ENCODE data around the gene CTNNA2. TPM values are rescaled to one million over a fixed set of nuclear protein-coding genes. Genes with fewer than 3 reads are reported as not detected.

Gene CTNNA2
- total RNA-seq, 1 experiment from 2014 or later: not detected

GRCh38 chr2:79966882-79967281, 454.0 kb downstream of the CTNNA2 start:
- BruUV-seq (replicated peaks): no TSS peak
- H3F3A ChIP-seq (ENCODE audit: insufficient read depth, low read depth): no peaks in the 10 kb centered on the region
- H3K4me3 ChIP-seq: no peak overlapping the region
- ChIA-PET CTCF (no interaction called here), POLR2A (ENCODE audit: unreplicated experiment) (no interaction called here)
- H3K4me2 ChIP-seq: no peak overlapping the region
- no peaks in the 10 kb centered on the region for H3K4me1 ChIP-seq (replicated peaks; ENCODE audit: insufficient read depth)
- no peak for DNase-seq
- no peak overlapping the region for H3K27ac ChIP-seq
- no peaks in the 10 kb centered on the region for H3K9me2 ChIP-seq (ENCODE audit: insufficient read depth)
- H3K36me3 ChIP-seq (ENCODE audit: low read depth): no peaks in the 10 kb centered on the region
- no peaks in the 10 kb centered on the region for H4K20me1 ChIP-seq (ENCODE audit: insufficient read depth)
- H3K79me2 ChIP-seq (ENCODE audit: low read depth): no peaks in the 10 kb centered on the region
- intact Hi-C loops (cut with micrococcal nuclease; ENCODE audit: unreplicated experiment): no loop called here
- H2AFZ ChIP-seq: no peak overlapping the region
- H3K9me3 ChIP-seq (ENCODE audit: insufficient read depth, low read depth): no peaks in the 10 kb centered on the region
- no peak for TF ChIP-seq CTCF (conservative IDR thresholded peaks at IDR 0.05)
- no peak for TF ChIP-seq EZH2 (IDR thresholded peaks at IDR 0.05; ENCODE audit: low read depth)
- H3K27me3 ChIP-seq (ENCODE audit: insufficient read depth, low read depth): 0 out of 2 replicates have a peak, but pooled peaks cover 6% of the 10 kb centered on the region

GRCh38 chr2:79971807-79972206, 459.0 kb downstream of the CTNNA2 start:
- no TSS peak for BruUV-seq (replicated peaks)
- CTCF ChIA-PET: no interaction called here
- Histone ChIP-seq H3K79me2 (ENCODE audit: low read depth) (no peaks in the 10 kb centered on the region), H2AFZ (no peak overlapping the region), H4K20me1 (ENCODE audit: insufficient read depth) (no peaks in the 10 kb centered on the region), H3F3A (ENCODE audit: insufficient read depth, low read depth) (no peaks in the 10 kb centered on the region), H3K4me2 (no peak overlapping the region), H3K9me3 (ENCODE audit: insufficient read depth, low read depth) (no peaks in the 10 kb centered on the region), H3K27me3 (ENCODE audit: insufficient read depth, low read depth) (0 out of 2 replicates have a peak, but pooled peaks cover 6% of the 10 kb centered on the region), H3K36me3 (ENCODE audit: low read depth) (no peaks in the 10 kb centered on the region), H3K27ac (no peak overlapping the region), H3K4me3 (no peak overlapping the region), H3K9me2 (ENCODE audit: insufficient read depth) (no peaks in the 10 kb centered on the region), H3K4me1 (replicated peaks; ENCODE audit: insufficient read depth) (no peaks in the 10 kb centered on the region)
- DNase-seq: no peak
- POLR2A ChIA-PET (ENCODE audit: unreplicated experiment): no interaction called here
- no peak for TF ChIP-seq CTCF (conservative IDR thresholded peaks at IDR 0.05)
- no peak for TF ChIP-seq EZH2 (IDR thresholded peaks at IDR 0.05; ENCODE audit: low read depth)
- intact Hi-C loops (cut with micrococcal nuclease; ENCODE audit: unreplicated experiment): no loop called here

GRCh38 chr2:79972661-79973060, 459.8 kb downstream of the CTNNA2 start:
- ChIA-PET POLR2A (ENCODE audit: unreplicated experiment) (no interaction called here), CTCF (no interaction called here)
- no peaks in the 10 kb centered on the region for H3K9me2 ChIP-seq (ENCODE audit: insufficient read depth)
- H3K27ac ChIP-seq: no peak overlapping the region
- no peak overlapping the region for H3K4me3 ChIP-seq
- TF ChIP-seq EZH2 (IDR thresholded peaks at IDR 0.05; ENCODE audit: low read depth) (no peak), CTCF (conservative IDR thresholded peaks at IDR 0.05) (no peak)
- H3K9me3 ChIP-seq (ENCODE audit: insufficient read depth, low read depth): no peaks in the 10 kb centered on the region
- H3K36me3 ChIP-seq (ENCODE audit: low read depth): no peaks in the 10 kb centered on the region
- intact Hi-C loops (cut with micrococcal nuclease; ENCODE audit: unreplicated experiment): no loop called here
- H3F3A ChIP-seq (ENCODE audit: insufficient read depth, low read depth): no peaks in the 10 kb centered on the region
- no peaks in the 10 kb centered on the region for H4K20me1 ChIP-seq (ENCODE audit: insufficient read depth)
- no peak overlapping the region for H2AFZ ChIP-seq
- BruUV-seq (replicated peaks): no TSS peak
- no peaks in the 10 kb centered on the region for H3K79me2 ChIP-seq (ENCODE audit: low read depth)
- H3K4me1 ChIP-seq (replicated peaks; ENCODE audit: insufficient read depth): no peaks in the 10 kb centered on the region
- DNase-seq: no peak
- H3K27me3 ChIP-seq (ENCODE audit: insufficient read depth, low read depth): 0 out of 2 replicates have a peak, but pooled peaks cover 6% of the 10 kb centered on the region
- H3K4me2 ChIP-seq: no peak overlapping the region

Data from PC-9 (cell line).